Ascending aorta (tissue), 2 donors: ENCODE results near the gene PFDN5. TPM values are rescaled to one million over a fixed set of nuclear protein-coding genes. Genes with fewer than 3 reads are reported as not detected.

Experiments used
- DNase-seq, 2 donors: peaks; one replicate each; pipeline ENCODE4 v3.0.0-alpha.2; 2019; ENCODE audit warnings: low spot score in 2 of 2
- H3K27ac ChIP-seq, 2 donors: fragments of 200-600 bp; sonication (generic); one replicate each; pipeline ENCODE4 v1.5.1; 2016 to 2017; ENCODE audit warnings: mild to moderate bottlenecking in 1 of 2
- H3K27me3 ChIP-seq: fragments of 200-600 bp; sonication (generic); one replicate; pipeline ENCODE4 v1.5.1; 2017
- H3K36me3 ChIP-seq, 2 donors: fragments of 200-600 bp; sonication (generic); one replicate each; pipeline ENCODE4 v1.5.1; 2016
- H3K4me1 ChIP-seq, 2 donors: fragments of 200-600 bp; sonication (generic); one replicate each; pipeline ENCODE4 v1.5.1; 2016 to 2017; ENCODE audit warnings: mild to moderate bottlenecking in 1 of 2
- H3K4me3 ChIP-seq, 2 donors: fragments of 200-600 bp; sonication (generic); one replicate each; pipeline ENCODE4 v1.5.1; 2016 to 2017; ENCODE audit warnings: mild to moderate bottlenecking in 1 of 2
- H3K9me3 ChIP-seq, 2 donors: fragments of 200-600 bp; sonication (generic); one replicate each; pipeline ENCODE4 v1.5.1; 2016
- CTCF ChIP-seq, 3 experiments: fragments of 200-600 bp in 2 of 3; fragments of 450-650 bp in 1 of 3; sonication (generic) in 2 of 3; IDR thresholded peaks; one replicate each; pipeline ENCODE4 v1.5.1; 2016 to 2019; ENCODE audit warnings: antibody characterized with exemption in 3 of 3, mild to moderate bottlenecking in 1 of 3, moderate library complexity in 1 of 3
- intact Hi-C: fragments of 100-400 bp; cut with DNase I; formaldehyde crosslinking; loops from one replicate; pipeline ENCODE4 v1.15.1; 2023
- total RNA-seq: library from RNA; depleted of rRNA; stranded (reverse); fragments of >200 nt; gene quantifications from one replicate; pipeline ENCODE4 v1.1.0, GENCODE V29; 2016

Gene PFDN5
- total RNA-seq, 1 donor from 2014 or later = 187 TPM

GRCh38 chr12:53298164-53298563 lies 2.8 kb downstream of the PFDN5 start:
- Histone ChIP-seq H3K4me3 (no peak overlapping the region), H3K9me3 (no peaks in the 10 kb centered on the region), H3K27me3 (no peaks in the 10 kb centered on the region), H3K4me1 (peaks cover 10 to 31% of the 10 kb centered on the region in 2 donors), H3K27ac (peak overlapping the region; percentile 57 to 69), H3K36me3 (peaks cover 4 to 30% of the 10 kb centered on the region in 2 donors)
- TF ChIP-seq CTCF (IDR thresholded peaks at IDR 0.05) = no peak
- DNase-seq = no peak
- intact Hi-C loops = loop anchor here (5.0 kb wide), 1 partner anchor 66 kb away; the partner anchor contains the start of gene RARG

- Histone ChIP-seq H3K36me3 (peaks cover 8 to 34% of the 10 kb centered on the region in 2 donors), H3K4me3 (peak overlapping the region; percentile 65 to 83), H3K27me3 (no peaks in the 10 kb centered on the region), H3K9me3 (no peaks in the 10 kb centered on the region), H3K27ac (peak overlapping the region; percentile 57 to 69), H3K4me1 (peaks cover 10 to 31% of the 10 kb centered on the region in 2 donors)
- peak in 1 of 3 experiments; percentile 2 for TF ChIP-seq CTCF (IDR thresholded peaks at IDR 0.05)
- intact Hi-C loops = loop anchor here (1.0 to 5.0 kb wide), 2 partner anchors 22 to 67 kb away; partner anchors contain the start of genes AAAS and RARG
- peak in 1 of 2 donors; percentile 73 for DNase-seq
Measured at GRCh38 chr12:53299101-53299453, 3.7 kb downstream of the PFDN5 start.

GRCh38 chr12:53299454-53300180 lies 4.3 kb downstream of the PFDN5 start, which contains the start of gene MYG1:
MYG1 (plus strand) TSS chr12:53299695; CDS start chr12:53299738, 43 bp downstream.
- Histone ChIP-seq H3K27ac (peak within 1 kb of the TSS; percentile 57 to 69), H3K27me3 (no peaks in the 10 kb centered on the region), H3K9me3 (no peaks in the 10 kb centered on the region), H3K4me1 (peaks cover 10 to 31% of the 10 kb centered on the region in 2 donors), H3K36me3 (peaks cover 8 to 39% of the 10 kb centered on the region in 2 donors), H3K4me3 (peak within 1 kb of the TSS; percentile 65 to 83)
- peak in 2 of 3 experiments; percentile 12 to 32 for TF ChIP-seq CTCF (IDR thresholded peaks at IDR 0.05)
- DNase-seq = peak; percentile 25 to 90
- intact Hi-C loops = loop anchor here (1.0 to 5.0 kb wide), 2 partner anchors 22 to 67 kb away; partner anchors contain the start of genes AAAS and RARG

GRCh38 chr12:53300187-53300586 lies 4.8 kb downstream of the PFDN5 start:
- no peak for DNase-seq
- no peaks in the 10 kb centered on the region for H3K27me3 ChIP-seq
- H3K4me1 ChIP-seq = peaks cover 10 to 28% of the 10 kb centered on the region in 2 donors
- no peak for TF ChIP-seq CTCF (IDR thresholded peaks at IDR 0.05)
- H3K9me3 ChIP-seq = no peaks in the 10 kb centered on the region
- peak overlapping the region; percentile 65 to 83 for H3K4me3 ChIP-seq
- H3K27ac ChIP-seq = peak overlapping the region; percentile 57 to 69
- intact Hi-C loops = no loop called here
- peaks cover 10 to 40% of the 10 kb centered on the region in 2 donors for H3K36me3 ChIP-seq

- intact Hi-C loops = no loop called here
- Histone ChIP-seq H3K36me3 (peaks cover 37 to 62% of the 10 kb centered on the region in 2 donors), H3K4me3 (no peak overlapping the region), H3K9me3 (no peaks in the 10 kb centered on the region), H3K27me3 (no peaks in the 10 kb centered on the region), H3K4me1 (peaks cover 3 to 20% of the 10 kb centered on the region in 2 donors), H3K27ac (no peak overlapping the region)
- DNase-seq = no peak
- TF ChIP-seq CTCF (IDR thresholded peaks at IDR 0.05) = no peak
Measured at GRCh38 chr12:53302903-53303302, 7.6 kb downstream of the PFDN5 start.
